Smooth muscle cell (in vitro differentiated cells): ENCODE results near the gene APOL1. TPM values are rescaled to one million over a fixed set of nuclear protein-coding genes. Genes with fewer than 3 reads are reported as not detected.

Source experiments
- DNase-seq: peaks from one replicate; lab custom pipeline; 2025; ENCODE audit not compliant: unreplicated experiment; lab: John Stamatoyannopoulos, UW
- H2AFZ ChIP-seq: fragments of 200-600 bp; sonication (generic); 2 replicates; pipeline ENCODE4 v1.6.0; 2016; ENCODE audit warnings: antibody characterized with exemption, low read depth, mild to moderate bottlenecking
- H3F3A ChIP-seq: fragments of 200-600 bp; sonication (generic); 2 replicates; pipeline ENCODE4 v1.6.0; 2017; ENCODE audit warnings: antibody characterized with exemption, low read depth
- H3K27ac ChIP-seq: fragments of 200-600 bp; sonication (generic); 2 replicates; pipeline ENCODE4 v1.5.1; 2016; ENCODE audit warnings: low read depth, mild to moderate bottlenecking
- H3K27me3 ChIP-seq: fragments of 200-600 bp; sonication (generic); 2 replicates; pipeline ENCODE4 v1.6.1; 2016; ENCODE audit warnings: low read depth, mild to moderate bottlenecking
- H3K36me3 ChIP-seq: fragments of 200-600 bp; sonication (generic); 2 replicates; pipeline ENCODE4 v1.5.1; 2016; ENCODE audit warnings: low read depth
- H3K4me1 ChIP-seq: fragments of 200-600 bp; sonication (generic); 2 replicates; pipeline ENCODE4 v1.5.1; 2016; ENCODE audit warnings: low read depth
- H3K4me2 ChIP-seq: fragments of 200-600 bp; sonication (generic); 2 replicates; pipeline ENCODE4 v1.6.0; 2016; ENCODE audit warnings: mild to moderate bottlenecking
- H3K4me3 ChIP-seq: fragments of 200-600 bp; sonication (generic); 2 replicates; pipeline ENCODE4 v1.5.1; 2016; ENCODE audit warnings: mild to moderate bottlenecking
- H3K79me2 ChIP-seq: fragments of 200-600 bp; sonication (generic); 2 replicates; pipeline ENCODE4 v1.6.0; 2016; ENCODE audit warnings: low read depth, mild to moderate bottlenecking
- H3K9ac ChIP-seq: fragments of 200-600 bp; sonication (generic); 2 replicates; pipeline ENCODE4 v1.6.0; 2016; ENCODE audit warnings: low read depth
- H3K9me3 ChIP-seq: fragments of 200-600 bp; sonication (generic); replicated peaks from 2 replicates; pipeline ENCODE4 v1.5.1; 2016; ENCODE audit warnings: low read depth
- H4K20me1 ChIP-seq: fragments of 200-600 bp; sonication (generic); 2 replicates; pipeline ENCODE4 v1.6.0; 2016; ENCODE audit warnings: low read depth
- CTCF ChIP-seq: fragments of 200-600 bp; sonication (generic); IDR thresholded peaks from 2 replicates; pipeline ENCODE4 v1.5.1; 2017; ENCODE audit warnings: borderline replicate concordance, mild to moderate bottlenecking, antibody characterized with exemption; ENCODE audit not compliant: insufficient read depth, poor library complexity, severe bottlenecking
- WGBS: methylation state at CpG from one replicate; pipeline ENCODE4 v1.1.7; 2016; ENCODE audit warnings: low lambda C conversion rate; 5-methylcytosine and 5-hydroxymethylcytosine counted together
- polyA plus RNA-seq: library from polyadenylated mRNA; unstranded; fragments of >200 nt; fragmentation: Nextera tagmentation; extraction: Ambion mirVana; gene quantifications from 2 replicates; pipeline ENCODE4 v1.2.1, GENCODE V29; 2016
- total RNA-seq: library from RNA; depleted of rRNA; stranded (reverse); fragments of >200 nt; gene quantifications from 2 replicates; pipeline ENCODE4 v1.2.3, GENCODE V29; 2014

APOL1 gene
- total and polyA plus RNA-seq, 2 experiments from 2014 or later, result 0.62 TPM; not detected in 1

- Histone ChIP-seq H3K4me1 (no peaks in the 10 kb centered on the region), H3K9me3 (no peaks in the 10 kb centered on the region), H3K9ac (no peak overlapping the region), H3K4me2 (no peak overlapping the region), H3K27ac (no peak overlapping the region), H3K36me3 (peaks cover 21% of the 10 kb centered on the region), H4K20me1 (peaks cover 97% of the 10 kb centered on the region), H3K4me3 (no peak overlapping the region), H2AFZ (no peak overlapping the region), H3K27me3 (no peaks in the 10 kb centered on the region), H3K79me2 (peaks cover 60% of the 10 kb centered on the region), H3F3A (peaks cover 58% of the 10 kb centered on the region)
- WGBS, result 98% methylated on average over 12 of the region's 12 CpGs
- TF ChIP-seq CTCF, result no peak
- no peak for DNase-seq
Measured at GRCh38 chr22:36299911-36300310, 47.0 kb downstream of the APOL1 start.

DNA sequence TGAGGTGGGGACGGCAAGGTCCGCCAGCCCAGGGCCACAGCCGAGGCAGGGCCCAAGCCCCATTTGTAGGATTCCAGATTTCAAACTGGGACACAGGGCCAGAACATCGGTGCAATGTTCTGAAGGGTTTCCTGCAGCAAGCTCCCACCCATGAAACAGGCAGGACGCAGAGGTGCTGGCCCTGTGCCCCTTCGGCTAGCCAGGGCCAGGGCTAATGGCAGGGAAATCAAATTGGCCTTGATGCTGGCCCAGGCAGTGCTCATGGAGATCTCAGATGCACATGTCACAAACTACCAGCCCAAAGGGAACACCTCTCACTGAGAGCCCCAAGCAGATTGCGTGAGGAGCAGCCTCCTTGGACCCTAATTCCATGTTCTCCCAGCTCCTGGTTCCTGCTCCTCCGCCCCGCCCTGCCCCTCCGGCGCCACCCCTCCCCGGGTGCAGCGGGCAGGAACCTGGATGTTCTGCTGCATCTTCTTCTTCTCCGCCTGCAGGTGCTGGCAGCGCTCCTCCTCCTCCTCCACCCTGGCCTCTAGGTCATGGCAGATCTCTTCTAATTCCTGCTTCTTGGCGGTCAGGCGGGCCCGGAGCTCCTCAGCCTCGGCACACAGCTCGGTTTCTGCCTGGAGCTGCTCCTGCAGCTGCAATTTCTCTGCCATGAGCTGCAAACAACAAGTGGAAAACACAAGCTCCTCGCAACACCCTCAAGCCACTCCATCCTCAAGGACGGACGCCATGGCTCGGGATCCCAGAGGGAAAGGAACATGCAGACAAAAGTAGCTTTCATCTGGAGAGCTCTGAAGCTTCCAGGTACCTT lies 47.7 kb downstream of the APOL1 start:
- peaks cover 24% of the 10 kb centered on the region for H3K36me3 ChIP-seq
- DNase-seq, result no peak
- no peak for TF ChIP-seq CTCF
- H3K27me3 ChIP-seq, result no peaks in the 10 kb centered on the region
- peaks cover 57% of the 10 kb centered on the region for H3F3A ChIP-seq
- H3K4me1 ChIP-seq, result no peaks in the 10 kb centered on the region
- H2AFZ ChIP-seq, result no peak overlapping the region
- no peak overlapping the region for H3K4me3 ChIP-seq
- H4K20me1 ChIP-seq, result peaks cover 96% of the 10 kb centered on the region
- WGBS, result 98% methylated on average over 24 of the region's 24 CpGs
- H3K79me2 ChIP-seq, result peaks cover 56% of the 10 kb centered on the region
- no peak overlapping the region for H3K9ac ChIP-seq
- peak overlapping the region; percentile 20 for H3K27ac ChIP-seq
- H3K9me3 ChIP-seq, result no peaks in the 10 kb centered on the region
- no peak overlapping the region for H3K4me2 ChIP-seq

GRCh38 chr22:36301384-36301828 lies 48.5 kb downstream of the APOL1 start:
- Histone ChIP-seq H3K9ac (no peak overlapping the region), H3K9me3 (no peaks in the 10 kb centered on the region), H3K27me3 (no peaks in the 10 kb centered on the region), H3K36me3 (peaks cover 22% of the 10 kb centered on the region), H3K4me2 (no peak overlapping the region), H3F3A (peaks cover 60% of the 10 kb centered on the region), H2AFZ (no peak overlapping the region), H3K4me3 (no peak overlapping the region), H3K27ac (peak overlapping the region; percentile 67), H4K20me1 (peaks cover 96% of the 10 kb centered on the region), H3K4me1 (no peaks in the 10 kb centered on the region), H3K79me2 (peaks cover 50% of the 10 kb centered on the region)
- WGBS, result 48% methylated on average over 13 of the region's 13 CpGs
- peak; percentile 94 for TF ChIP-seq CTCF
- DNase-seq, result peak; percentile 27
